ENCODE results near the gene MAST1.
A peak's percentile ranks its signal among the peaks of the same experiment; 100 is the strongest.
"Not testable (repeated sequence)": the region's sequence is repeated elsewhere in the genome, so short reads cannot be mapped to it uniquely, and the experiment has no call there.

The MAST1 gene

DNA sequence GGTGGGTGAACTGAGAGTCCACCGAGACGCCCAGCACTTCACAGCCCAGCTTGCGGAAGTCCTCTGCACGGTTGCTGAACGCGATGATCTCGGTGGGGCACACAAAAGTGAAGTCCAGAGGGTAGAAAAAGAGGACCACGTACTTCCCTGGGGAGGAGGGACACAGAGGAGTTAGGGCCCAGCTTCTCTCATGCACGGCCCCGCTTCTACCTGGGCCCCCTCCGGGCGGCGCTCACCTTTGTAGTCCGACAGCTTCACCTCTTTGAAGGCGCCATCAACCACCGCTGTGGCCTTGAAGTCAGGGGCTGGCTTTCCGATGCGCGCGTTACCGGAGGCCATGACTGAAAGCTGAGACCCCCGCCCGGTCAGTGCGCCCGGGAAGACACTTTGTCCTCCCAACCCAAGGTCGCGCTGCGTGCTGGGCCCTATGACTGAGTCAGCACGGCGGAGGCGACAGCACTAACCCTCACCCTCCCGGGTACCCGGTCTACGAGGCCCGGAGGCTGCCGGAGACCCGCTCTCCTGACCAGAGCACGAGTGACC is 37.3 kb upstream of the MAST1 start:
- no peak for DNase-seq (ENCODE audit: low spot score)

GRCh38 chr19:12801466-12802266 is 36.6 kb upstream of the MAST1 start, which contains the start of the genes PRDX2 and THSD8:
Gene PRDX2 (minus strand): TSS chr19:12801800. CDS start chr19:12801261, 539 bp downstream.
Gene THSD8 (plus strand): TSS chr19:12802069. CDS start chr19:12802072, 3 bp downstream.
- DNase-seq (ENCODE audit: low spot score) = peak; percentile 75

GRCh38 chr19:12802267-12803106 is 35.8 kb upstream of the MAST1 start:
- DNase-seq (ENCODE audit: low spot score) = no peak

GRCh38 chr19:12804051-12804450 is 34.3 kb upstream of the MAST1 start:
- no peak for DNase-seq (ENCODE audit: low spot score)

GRCh38 chr19:12806242-12807081 is 31.9 kb upstream of the MAST1 start, which contains the start of gene RNASEH2A:
Gene RNASEH2A (plus strand): TSS chr19:12806584. CDS start chr19:12806674, 90 bp downstream.
- peak; percentile 86 for DNase-seq (ENCODE audit: low spot score)

DNA sequence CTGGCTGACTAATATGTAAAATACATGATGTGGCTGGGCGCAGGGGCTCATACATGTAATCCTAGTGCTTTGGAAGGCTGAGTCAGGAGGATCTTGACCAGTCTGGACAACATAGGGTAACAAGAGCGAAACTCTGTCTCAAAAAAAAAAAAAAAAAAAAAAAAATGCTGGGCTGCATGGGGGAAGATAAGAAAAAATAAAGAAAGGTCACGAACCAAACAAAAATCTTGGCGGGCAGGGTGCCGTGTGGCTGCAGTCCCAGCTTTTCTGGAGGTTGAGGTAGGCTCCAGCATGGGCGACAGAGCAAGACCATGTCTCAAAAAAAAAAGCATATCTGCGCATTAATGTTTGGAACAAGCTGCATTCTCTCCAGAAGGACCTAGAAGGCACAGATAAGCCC is 23.2 kb upstream of the MAST1 start:
- DNase-seq (ENCODE audit: low spot score) = no peak

GRCh38 chr19:12817188-12817587 is 21.1 kb upstream of the MAST1 start:
- DNase-seq (ENCODE audit: low spot score) = not testable (repeated sequence)

GRCh38 chr19:12817810-12818209 is 20.5 kb upstream of the MAST1 start:
- DNase-seq (ENCODE audit: low spot score) = not testable (repeated sequence)

GRCh38 chr19:12821761-12822160 is 16.6 kb upstream of the MAST1 start:
- no peak for DNase-seq (ENCODE audit: low spot score)

DNA sequence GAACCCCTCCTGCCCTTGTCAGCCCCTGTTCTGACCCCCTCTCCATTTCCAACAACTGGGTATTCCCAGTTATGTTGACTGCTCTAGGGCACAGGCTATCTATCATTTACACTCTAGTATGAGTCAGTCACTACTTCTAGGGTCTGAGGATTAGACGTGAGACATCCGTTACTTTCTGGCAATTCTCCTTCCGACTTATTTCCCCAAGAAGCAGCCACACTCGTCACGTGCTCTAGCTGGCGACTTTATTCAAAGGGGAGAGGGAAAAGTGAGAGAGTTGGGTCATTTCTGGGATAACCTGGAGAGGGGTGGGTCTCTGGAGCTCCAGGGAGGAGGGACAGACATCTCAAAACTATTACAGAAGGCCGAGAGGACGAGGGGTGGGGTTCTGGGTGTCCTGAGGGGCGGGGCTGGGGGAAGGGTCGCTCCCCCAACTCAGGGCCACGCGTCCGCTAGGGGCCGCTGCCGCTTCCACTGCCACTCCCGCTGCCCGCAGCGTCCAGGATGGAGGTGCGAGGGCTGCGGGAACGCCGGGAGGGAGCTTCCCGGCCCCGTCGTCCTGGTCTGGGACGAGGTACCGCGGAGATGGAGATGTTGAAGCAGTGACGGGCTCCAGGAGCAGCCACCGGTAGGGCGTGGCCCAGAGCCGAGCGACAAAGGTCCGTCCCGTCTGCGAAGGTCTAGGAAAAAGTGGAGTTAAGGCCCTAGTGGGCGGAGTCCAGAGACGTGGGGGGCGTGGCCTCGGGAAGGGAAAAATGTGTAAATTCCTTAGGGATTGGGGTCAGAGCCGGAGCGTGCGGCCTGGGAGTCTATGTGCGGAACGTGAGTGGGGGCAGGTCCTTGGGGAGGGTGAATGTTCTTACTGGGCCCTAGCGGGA is 12.8 kb upstream of the MAST1 start:
- no peak for DNase-seq (ENCODE audit: low spot score)

DNA sequence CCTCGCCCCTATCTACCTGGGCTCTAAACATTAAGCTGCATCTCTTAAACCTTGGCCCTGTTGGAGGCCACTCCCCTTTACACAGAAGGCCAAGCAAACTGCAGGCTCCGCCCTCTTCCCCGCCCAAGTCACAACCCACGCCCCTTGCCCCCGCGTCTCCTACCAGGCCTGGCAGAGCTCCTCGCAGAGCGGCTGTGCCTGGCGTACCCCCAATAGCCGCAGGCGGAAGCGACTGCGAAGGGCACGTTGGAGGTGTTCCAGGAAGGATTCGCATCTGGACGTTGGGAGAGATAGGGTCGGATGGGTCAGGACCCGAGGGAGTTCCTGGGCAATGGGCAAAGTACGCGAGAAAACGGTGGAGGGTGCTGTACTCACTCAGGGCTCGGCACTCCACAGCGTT is 9.8 kb upstream of the MAST1 start:
- no peak for DNase-seq (ENCODE audit: low spot score)

GRCh38 chr19:12833418-12833737 is 4.9 kb upstream of the MAST1 start:
- no peak for DNase-seq (ENCODE audit: low spot score)

GRCh38 chr19:12833738-12834565 is 4.4 kb upstream of the MAST1 start:
- peak; percentile 27 for DNase-seq (ENCODE audit: low spot score)

- DNase-seq (ENCODE audit: low spot score) = no peak
Observed at GRCh38 chr19:12834566-12834943, 3.8 kb upstream of the MAST1 start, which contains the start of gene RTBDN. Gene RTBDN (minus strand): TSS chr19:12834579. CDS start chr19:12829979, 4,600 bp downstream.

DNA sequence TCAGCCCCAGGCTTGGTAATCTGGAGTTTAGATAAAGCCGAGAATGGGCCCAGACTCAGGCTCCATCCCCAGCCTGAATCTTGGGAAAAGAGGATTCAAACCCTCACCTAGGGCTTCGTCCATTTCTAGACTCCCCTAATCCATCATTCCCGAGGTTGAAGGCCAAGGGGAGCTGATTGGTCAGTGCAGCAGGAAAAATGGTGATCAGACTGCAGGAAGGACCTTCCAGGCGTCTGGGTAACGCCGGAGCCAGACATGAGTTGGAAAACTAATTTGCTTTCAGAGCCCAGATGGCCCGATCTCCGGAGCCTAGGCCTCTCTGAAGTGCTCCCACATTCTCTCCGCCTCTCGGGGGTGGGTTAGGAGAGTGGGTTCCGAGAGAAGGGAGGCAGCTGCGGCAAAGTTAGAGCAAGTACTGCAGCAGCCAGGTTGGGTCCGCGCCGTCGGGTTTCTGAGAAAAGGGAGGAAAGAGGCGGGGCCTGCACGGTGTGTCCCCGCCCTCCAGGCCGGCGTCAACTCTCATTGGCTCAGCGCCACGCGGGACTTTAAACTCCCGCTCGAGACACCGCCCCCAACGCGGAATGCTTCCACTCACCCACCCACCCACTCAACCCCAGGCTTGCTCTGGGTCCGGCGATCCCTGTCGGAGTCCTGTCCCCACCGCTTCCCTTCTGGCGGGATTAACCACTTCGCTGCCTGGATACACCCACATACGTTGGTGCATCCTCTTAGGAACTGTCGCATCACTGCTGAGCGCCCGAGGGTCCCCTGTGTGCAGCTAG is 3.1 kb upstream of the MAST1 start:
- DNase-seq (ENCODE audit: low spot score) = no peak

DNA sequence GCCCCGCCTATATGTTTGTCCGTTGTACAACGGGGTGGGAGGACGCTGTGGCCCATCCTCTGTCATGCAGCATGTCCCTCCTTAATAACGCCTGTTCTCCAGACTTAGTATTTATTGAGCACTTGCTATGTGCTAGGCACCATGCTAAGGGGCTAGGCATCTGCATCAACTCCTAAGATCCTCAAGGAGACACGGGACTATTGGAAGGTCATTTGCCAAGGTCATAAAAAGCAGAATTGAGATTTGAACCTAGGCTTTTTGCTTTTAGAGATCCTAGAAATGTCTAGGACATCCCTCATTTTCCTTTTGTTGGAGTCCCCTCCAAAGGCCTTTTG is 1.8 kb upstream of the MAST1 start:
- DNase-seq (ENCODE audit: low spot score) = no peak

DNA sequence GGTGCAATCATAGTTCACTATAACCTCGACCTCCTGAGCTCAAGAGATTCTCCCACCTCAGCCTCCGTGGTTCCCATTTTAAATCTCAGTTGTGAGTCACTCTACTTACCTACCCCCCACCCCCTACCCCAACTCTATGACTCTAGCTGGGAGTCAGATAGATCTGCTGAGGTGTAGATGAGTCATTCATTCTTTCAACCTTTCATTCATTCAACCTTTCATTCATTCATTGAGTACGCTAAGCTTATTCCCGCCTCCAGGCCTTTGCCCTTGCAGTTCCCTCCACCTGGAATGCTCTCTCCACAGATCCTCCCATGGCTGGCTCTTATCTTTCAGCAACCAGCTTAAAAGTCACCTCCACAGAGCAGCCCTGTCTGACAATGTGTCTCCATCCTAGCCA is 1.1 kb upstream of the MAST1 start:
- DNase-seq (ENCODE audit: low spot score) = no peak

GRCh38 chr19:12838886-12839756 is 806 bp downstream of the MAST1 start:
- DNase-seq (ENCODE audit: low spot score) = no peak

Measured in CD4-positive, alpha-beta T cell treated with Interleukin-15 for 4 hours (primary cell).